Measurements from ENCODE around the gene ANKFN1. TPM values are rescaled to one million over a fixed set of nuclear protein-coding genes. Genes with fewer than 3 reads are reported as not detected.

ANKFN1 gene
- total RNA-seq, 1 donor from 2014 or later = not detected

GRCh38 chr17:56110463-56111135, 42.7 kb upstream of the ANKFN1 start:
- no peaks in the 10 kb centered on the region for H4K20me1 ChIP-seq (ENCODE audit: low read depth)
- H3K9me3 ChIP-seq (ENCODE audit: low read depth) = no peaks in the 10 kb centered on the region
- no peaks in the 10 kb centered on the region for H3K36me3 ChIP-seq
- no peak overlapping the region for H3K4me3 ChIP-seq
- Mint-ChIP-seq H3K4me3 (no peak overlapping the region), H3K27me3 (ENCODE audit: insufficient read depth, low read depth) (no peaks in the 10 kb centered on the region), H3K4me1 (no peaks in the 10 kb centered on the region), H3K27ac (no peak overlapping the region), H3K36me3 (no peaks in the 10 kb centered on the region), H3K9me3 (no peaks in the 10 kb centered on the region)
- H3K27me3 ChIP-seq = no peaks in the 10 kb centered on the region
- H3K9ac ChIP-seq = no peak overlapping the region
- no peaks in the 10 kb centered on the region for H3F3A ChIP-seq (ENCODE audit: low read depth)
- no peak for DNase-seq (ENCODE audit: low spot score)
- H3K4me2 ChIP-seq = no peak overlapping the region
- H3K27ac ChIP-seq = no peak overlapping the region
- TF ChIP-seq, protein P1, sequence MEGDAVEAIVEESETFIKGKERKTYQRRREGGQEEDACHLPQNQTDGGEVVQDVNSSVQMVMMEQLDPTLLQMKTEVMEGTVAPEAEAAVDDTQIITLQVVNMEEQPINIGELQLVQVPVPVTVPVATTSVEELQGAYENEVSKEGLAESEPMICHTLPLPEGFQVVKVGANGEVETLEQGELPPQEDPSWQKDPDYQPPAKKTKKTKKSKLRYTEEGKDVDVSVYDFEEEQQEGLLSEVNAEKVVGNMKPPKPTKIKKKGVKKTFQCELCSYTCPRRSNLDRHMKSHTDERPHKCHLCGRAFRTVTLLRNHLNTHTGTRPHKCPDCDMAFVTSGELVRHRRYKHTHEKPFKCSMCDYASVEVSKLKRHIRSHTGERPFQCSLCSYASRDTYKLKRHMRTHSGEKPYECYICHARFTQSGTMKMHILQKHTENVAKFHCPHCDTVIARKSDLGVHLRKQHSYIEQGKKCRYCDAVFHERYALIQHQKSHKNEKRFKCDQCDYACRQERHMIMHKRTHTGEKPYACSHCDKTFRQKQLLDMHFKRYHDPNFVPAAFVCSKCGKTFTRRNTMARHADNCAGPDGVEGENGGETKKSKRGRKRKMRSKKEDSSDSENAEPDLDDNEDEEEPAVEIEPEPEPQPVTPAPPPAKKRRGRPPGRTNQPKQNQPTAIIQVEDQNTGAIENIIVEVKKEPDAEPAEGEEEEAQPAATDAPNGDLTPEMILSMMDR (IDR thresholded peaks at IDR 0.05) = no peak
- TF ChIP-seq EZH2phosphoT487 (IDR thresholded peaks at IDR 0.05) (no peak), EZH2 (IDR thresholded peaks at IDR 0.05) (no peak)
- H3K4me1 ChIP-seq = no peaks in the 10 kb centered on the region
- H3K79me2 ChIP-seq (ENCODE audit: low read depth) = no peaks in the 10 kb centered on the region
- no peak overlapping the region for H2AFZ ChIP-seq (replicated peaks)

GRCh38 chr17:56111706-56112485, 41.4 kb upstream of the ANKFN1 start:
- no peaks in the 10 kb centered on the region for H3K27me3 Mint-ChIP-seq (ENCODE audit: insufficient read depth, low read depth)
- Histone ChIP-seq H3K27ac (no peak overlapping the region), H3K9me3 (ENCODE audit: low read depth) (no peaks in the 10 kb centered on the region), H4K20me1 (ENCODE audit: low read depth) (no peaks in the 10 kb centered on the region), H3K36me3 (no peaks in the 10 kb centered on the region), H3K27me3 (no peaks in the 10 kb centered on the region), H3K4me3 (no peak overlapping the region), H3K4me1 (no peaks in the 10 kb centered on the region), H3K79me2 (ENCODE audit: low read depth) (no peaks in the 10 kb centered on the region), H2AFZ (replicated peaks) (no peak overlapping the region), H3K9ac (no peak overlapping the region), H3K4me2 (no peak overlapping the region), H3F3A (ENCODE audit: low read depth) (no peaks in the 10 kb centered on the region)
- no peaks in the 10 kb centered on the region for H3K4me1 Mint-ChIP-seq
- H3K27ac Mint-ChIP-seq = no peak overlapping the region
- no peak for TF ChIP-seq EZH2 (IDR thresholded peaks at IDR 0.05)
- no peak for TF ChIP-seq EZH2phosphoT487 (IDR thresholded peaks at IDR 0.05)
- TF ChIP-seq, protein P1 (IDR thresholded peaks at IDR 0.05) = no peak
- no peak for DNase-seq (ENCODE audit: low spot score)
- H3K4me3 Mint-ChIP-seq = no peak overlapping the region
- no peaks in the 10 kb centered on the region for H3K36me3 Mint-ChIP-seq
- H3K9me3 Mint-ChIP-seq = no peaks in the 10 kb centered on the region

DNA sequence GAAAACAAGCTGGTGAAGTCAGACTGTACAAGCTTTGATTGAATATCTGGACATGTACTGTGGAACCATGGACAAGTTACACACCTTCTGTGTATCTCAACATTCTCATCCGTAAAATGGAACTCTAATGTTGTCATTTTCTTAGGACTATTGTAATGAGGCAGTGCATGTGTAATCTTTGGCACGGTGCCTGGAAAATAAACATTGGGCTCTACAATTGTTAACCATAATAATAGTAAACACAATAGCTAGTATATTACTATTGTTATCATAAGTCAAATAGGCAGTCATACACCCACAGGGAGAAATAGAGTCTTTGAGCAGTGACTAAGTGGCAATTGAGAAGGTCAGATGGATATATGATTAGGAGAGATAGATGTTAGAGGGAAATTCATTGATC, 39.8 kb upstream of the ANKFN1 start:
- no peaks in the 10 kb centered on the region for H3K79me2 ChIP-seq (ENCODE audit: low read depth)
- H3K36me3 ChIP-seq = no peaks in the 10 kb centered on the region
- H3K27me3 Mint-ChIP-seq (ENCODE audit: insufficient read depth, low read depth) = no peaks in the 10 kb centered on the region
- no peaks in the 10 kb centered on the region for H3K27me3 ChIP-seq
- no peaks in the 10 kb centered on the region for H3K9me3 ChIP-seq (ENCODE audit: low read depth)
- H3K4me2 ChIP-seq = no peak overlapping the region
- TF ChIP-seq, protein P1 (IDR thresholded peaks at IDR 0.05) = no peak
- no peak for TF ChIP-seq EZH2phosphoT487 (IDR thresholded peaks at IDR 0.05)
- TF ChIP-seq EZH2 (IDR thresholded peaks at IDR 0.05) = no peak
- no peak overlapping the region for H3K27ac Mint-ChIP-seq
- no peak overlapping the region for H2AFZ ChIP-seq (replicated peaks)
- no peak overlapping the region for H3K4me3 ChIP-seq
- no peak for DNase-seq (ENCODE audit: low spot score)
- H3K9me3 Mint-ChIP-seq = no peaks in the 10 kb centered on the region
- no peak overlapping the region for H3K27ac ChIP-seq
- H3K4me3 Mint-ChIP-seq = no peak overlapping the region
- H3K4me1 ChIP-seq = no peaks in the 10 kb centered on the region
- no peaks in the 10 kb centered on the region for H3K36me3 Mint-ChIP-seq
- no peaks in the 10 kb centered on the region for H3F3A ChIP-seq (ENCODE audit: low read depth)
- H3K9ac ChIP-seq = no peak overlapping the region
- H4K20me1 ChIP-seq (ENCODE audit: low read depth) = no peaks in the 10 kb centered on the region
- no peaks in the 10 kb centered on the region for H3K4me1 Mint-ChIP-seq
